GM13976 (cell line): ENCODE data around the gene EPHB3.

Experiments
- DNase-seq: peaks from one replicate; pipeline ENCODE4 v3.0.0; 2012; ENCODE audit warnings: low spot score
- CTCF ChIP-seq: IDR thresholded peaks from 2 replicates; pipeline ENCODE4 v1.5.1; 2012; ENCODE audit warnings: borderline replicate concordance, mild to moderate bottlenecking; ENCODE audit not compliant: insufficient read depth; ENCODE audit errors: extremely low read depth, missing control alignments, control extremely low read depth
- in situ Hi-C: fragments of 300-500 bp; cut with MboI; formaldehyde crosslinking; loops from one replicate; pipeline ENCODE4 v1.12.0; 2022; ENCODE audit warnings: low sequenced_read_pairs, mixed read lengths, inconsistent platforms; ENCODE audit not compliant: unreplicated experiment

EPHB3 gene

GRCh38 chr3:184576457-184577240 is 15.1 kb downstream of the EPHB3 start:
- TF ChIP-seq CTCF: no peak
- in situ Hi-C loops: no loop called here
- DNase-seq: no peak

GRCh38 chr3:184577546-184577945 is 16.0 kb downstream of the EPHB3 start:
- no peak for TF ChIP-seq CTCF
- DNase-seq: no peak
- in situ Hi-C loops: no loop called here

- in situ Hi-C loops: no loop called here
- TF ChIP-seq CTCF: no peak
- DNase-seq: no peak
Measured at GRCh38 chr3:184578218-184578617, 16.6 kb downstream of the EPHB3 start.

GRCh38 chr3:184578822-184579221 is 17.2 kb downstream of the EPHB3 start:
- in situ Hi-C loops: no loop called here
- TF ChIP-seq CTCF: no peak
- DNase-seq: no peak

GRCh38 chr3:184579513-184579912 is 17.9 kb downstream of the EPHB3 start:
- in situ Hi-C loops: no loop called here
- no peak for DNase-seq
- no peak for TF ChIP-seq CTCF

GRCh38 chr3:184580376-184580775 is 18.8 kb downstream of the EPHB3 start:
- in situ Hi-C loops: no loop called here

More at GRCh38 chr3:184580376-184580775, 18.8 kb downstream of the EPHB3 start:
- TF ChIP-seq CTCF: no peak
- DNase-seq: no peak
